ENCODE measurements around the gene CXCL5.

DNA sequence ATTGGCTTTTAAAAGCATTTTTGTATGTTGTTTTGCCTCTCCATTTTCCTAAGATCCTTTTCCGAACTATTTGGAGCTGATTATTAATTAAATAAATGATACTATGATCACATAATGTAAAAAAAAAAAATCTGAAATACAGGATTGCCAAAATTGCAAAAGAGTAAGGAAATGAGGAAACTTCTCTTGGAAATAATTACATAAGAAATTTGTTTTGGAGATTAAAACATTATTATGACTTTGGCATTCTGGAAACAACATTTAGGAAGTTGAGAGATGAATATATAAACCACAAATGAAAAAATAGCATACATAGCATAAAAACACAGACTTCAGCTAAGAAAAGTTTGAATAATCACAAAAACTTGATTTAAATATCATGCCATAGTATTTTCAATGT lies 50.2 kb downstream of the CXCL5 start:
- no peak for TF ChIP-seq POLR2A (IDR thresholded peaks at IDR 0.05; ENCODE audit: extremely low read depth, insufficient read length)
- TF ChIP-seq, protein P1, sequence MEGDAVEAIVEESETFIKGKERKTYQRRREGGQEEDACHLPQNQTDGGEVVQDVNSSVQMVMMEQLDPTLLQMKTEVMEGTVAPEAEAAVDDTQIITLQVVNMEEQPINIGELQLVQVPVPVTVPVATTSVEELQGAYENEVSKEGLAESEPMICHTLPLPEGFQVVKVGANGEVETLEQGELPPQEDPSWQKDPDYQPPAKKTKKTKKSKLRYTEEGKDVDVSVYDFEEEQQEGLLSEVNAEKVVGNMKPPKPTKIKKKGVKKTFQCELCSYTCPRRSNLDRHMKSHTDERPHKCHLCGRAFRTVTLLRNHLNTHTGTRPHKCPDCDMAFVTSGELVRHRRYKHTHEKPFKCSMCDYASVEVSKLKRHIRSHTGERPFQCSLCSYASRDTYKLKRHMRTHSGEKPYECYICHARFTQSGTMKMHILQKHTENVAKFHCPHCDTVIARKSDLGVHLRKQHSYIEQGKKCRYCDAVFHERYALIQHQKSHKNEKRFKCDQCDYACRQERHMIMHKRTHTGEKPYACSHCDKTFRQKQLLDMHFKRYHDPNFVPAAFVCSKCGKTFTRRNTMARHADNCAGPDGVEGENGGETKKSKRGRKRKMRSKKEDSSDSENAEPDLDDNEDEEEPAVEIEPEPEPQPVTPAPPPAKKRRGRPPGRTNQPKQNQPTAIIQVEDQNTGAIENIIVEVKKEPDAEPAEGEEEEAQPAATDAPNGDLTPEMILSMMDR (IDR thresholded peaks at IDR 0.05; ENCODE audit: low read depth, low read length): no peak
- TF ChIP-seq, protein P2, sequence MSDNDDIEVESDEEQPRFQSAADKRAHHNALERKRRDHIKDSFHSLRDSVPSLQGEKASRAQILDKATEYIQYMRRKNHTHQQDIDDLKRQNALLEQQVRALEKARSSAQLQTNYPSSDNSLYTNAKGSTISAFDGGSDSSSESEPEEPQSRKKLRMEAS (IDR thresholded peaks at IDR 0.05; ENCODE audit: low read depth, low read length): no peak
